H1 (cell line): ENCODE measurements around the gene STK11IP. TPM values are rescaled to one million over a fixed set of nuclear protein-coding genes. Genes with fewer than 3 reads are reported as not detected.

Experiments
- CBX8 ChIP-seq: fragments of 300-800, 300-1000 bp; sonication (generic); IDR thresholded peaks from 2 replicates; pipeline ENCODE4 v1.7.1; 2016; ENCODE audit warnings: low read depth, low read length, borderline replicate concordance
- CEBPB ChIP-seq: IDR thresholded peaks from 2 replicates; pipeline ENCODE4 v1.6.1; 2012; ENCODE audit warnings: low read depth, low read length
- CTBP2 ChIP-seq: IDR thresholded peaks from 2 replicates; pipeline ENCODE4 v1.7.0; 2011; ENCODE audit warnings: borderline replicate concordance, mild to moderate bottlenecking, moderate library complexity, mixed read lengths, low read length; ENCODE audit not compliant: insufficient read depth, insufficient read length
- EGR1 ChIP-seq: IDR thresholded peaks from 2 replicates; pipeline ENCODE4 v1.6.1; 2011; ENCODE audit warnings: low read depth, low read length, borderline replicate concordance
- FOSL1 ChIP-seq: IDR thresholded peaks from 2 replicates; pipeline ENCODE4 v1.6.1; 2011; ENCODE audit warnings: mild to moderate bottlenecking, low read depth, low read length, moderate library complexity; ENCODE audit not compliant: insufficient read depth
- GABPA ChIP-seq: IDR thresholded peaks from 2 replicates; pipeline ENCODE4 v1.6.1; 2011; ENCODE audit warnings: mild to moderate bottlenecking, low read length, moderate library complexity, borderline replicate concordance; ENCODE audit not compliant: insufficient read depth
- HDAC6 ChIP-seq: IDR thresholded peaks from one replicate; pipeline ENCODE4 v1.7.1; 2012; ENCODE audit warnings: low read depth, mild to moderate bottlenecking, inconsistent platforms, low read length, moderate library complexity
- JUND ChIP-seq: IDR thresholded peaks from 2 replicates; pipeline ENCODE4 v1.6.1; 2011; ENCODE audit warnings: mild to moderate bottlenecking, improper control_type of control experiment, low read length
- KDM1A ChIP-seq: fragments of 200-600, 300-600 bp; sonication (generic); IDR thresholded peaks from 2 replicates; pipeline ENCODE4 v1.7.1; 2016; ENCODE audit warnings: mild to moderate bottlenecking, low read length, borderline replicate concordance
- KDM4A ChIP-seq: IDR thresholded peaks from one replicate; pipeline ENCODE4 v1.7.1; 2012; ENCODE audit warnings: low read depth, mild to moderate bottlenecking, moderate library complexity, low read length, inconsistent platforms; ENCODE audit not compliant: severe bottlenecking
- MAFK ChIP-seq: IDR thresholded peaks from 2 replicates; pipeline ENCODE4 v1.6.1; 2012; ENCODE audit warnings: low read depth, mild to moderate bottlenecking, improper control_type of control experiment, low read length
- PHF8 ChIP-seq: fragments of 200-600 bp; sonication (generic); conservative IDR thresholded peaks from 2 replicates; pipeline ENCODE4 v1.7.1; 2012; ENCODE audit warnings: low read depth, mild to moderate bottlenecking, inconsistent platforms, low read length, moderate library complexity
- POLR2AphosphoS5 ChIP-seq: IDR thresholded peaks from 2 replicates; pipeline ENCODE4 v1.6.1; 2011; ENCODE audit warnings: low read depth, low read length
- SAP30 ChIP-seq: fragments of 300-600 bp; sonication (generic); IDR thresholded peaks from 2 replicates; pipeline ENCODE4 v1.7.1; 2012; ENCODE audit warnings: low read length, moderate library complexity, mild to moderate bottlenecking, inconsistent platforms; ENCODE audit not compliant: insufficient read depth, insufficient replicate concordance
- SIN3A ChIP-seq, 2 experiments: IDR thresholded peaks in 1 of 2; conservative IDR thresholded peaks in 1 of 2; 2 replicates each; pipeline ENCODE4 v1.6.1; 2011 to 2012; ENCODE audit warnings: low read length in 2 of 2, improper control_type of control experiment in 1 of 2, low read depth in 1 of 2, mild to moderate bottlenecking in 1 of 2
- TAF1 ChIP-seq: IDR thresholded peaks from 2 replicates; pipeline ENCODE4 v1.6.1; 2011; ENCODE audit warnings: mild to moderate bottlenecking, low read depth, low read length
- TCF12 ChIP-seq: IDR thresholded peaks from 2 replicates; pipeline ENCODE4 v1.6.1; 2011; ENCODE audit warnings: low read depth, mild to moderate bottlenecking, low read length
- TEAD4 ChIP-seq: IDR thresholded peaks from 2 replicates; pipeline ENCODE4 v1.6.1; 2012; ENCODE audit warnings: low read depth, low read length, inconsistent platforms, mixed read lengths
- polyA plus RNA-seq, 7 experiments: library from polyadenylated mRNA; depleted of rRNA in 3 of 7; stranded (reverse) in 5 of 7; unstranded in 2 of 7; fragments of >200 nt in 5 of 7; fragments of 200-250 nt in 2 of 7; gene quantifications; 1 replicate in 5 of 7; 2 replicates in 1 of 7; 4 replicates in 1 of 7; pipeline versions ENCODE4 v1.2.1 to v1.2.3, GENCODE V29; 2011 to 2013; ENCODE audit warnings: missing spikeins in 2 of 7, mixed read lengths in 2 of 7
- total RNA-seq: library from RNA; stranded (reverse); fragmentation: NEBNext Ultra II Directional; extraction: Animal tissue kit (Norgen Biotek cat#: 25700); gene quantifications from 2 replicates; pipeline ENCODE4 v1.2.1, GENCODE V29; 2021
- TF ChIP-seq, protein P1 (sequence below): IDR thresholded peaks from 2 replicates; pipeline ENCODE4 v1.6.1; 2012; ENCODE audit warnings: inconsistent platforms
- TF ChIP-seq, protein P2 (sequence below): IDR thresholded peaks from 2 replicates; pipeline ENCODE4 v1.6.1; 2012; ENCODE audit warnings: low read length, inconsistent platforms

Gene STK11IP
- total and polyA plus RNA-seq, 2 of the 8 experiments (the other 6 are each of a cell fraction or from before 2014, with no cell fraction given), result 18.5 to 29.6 TPM

DNA sequence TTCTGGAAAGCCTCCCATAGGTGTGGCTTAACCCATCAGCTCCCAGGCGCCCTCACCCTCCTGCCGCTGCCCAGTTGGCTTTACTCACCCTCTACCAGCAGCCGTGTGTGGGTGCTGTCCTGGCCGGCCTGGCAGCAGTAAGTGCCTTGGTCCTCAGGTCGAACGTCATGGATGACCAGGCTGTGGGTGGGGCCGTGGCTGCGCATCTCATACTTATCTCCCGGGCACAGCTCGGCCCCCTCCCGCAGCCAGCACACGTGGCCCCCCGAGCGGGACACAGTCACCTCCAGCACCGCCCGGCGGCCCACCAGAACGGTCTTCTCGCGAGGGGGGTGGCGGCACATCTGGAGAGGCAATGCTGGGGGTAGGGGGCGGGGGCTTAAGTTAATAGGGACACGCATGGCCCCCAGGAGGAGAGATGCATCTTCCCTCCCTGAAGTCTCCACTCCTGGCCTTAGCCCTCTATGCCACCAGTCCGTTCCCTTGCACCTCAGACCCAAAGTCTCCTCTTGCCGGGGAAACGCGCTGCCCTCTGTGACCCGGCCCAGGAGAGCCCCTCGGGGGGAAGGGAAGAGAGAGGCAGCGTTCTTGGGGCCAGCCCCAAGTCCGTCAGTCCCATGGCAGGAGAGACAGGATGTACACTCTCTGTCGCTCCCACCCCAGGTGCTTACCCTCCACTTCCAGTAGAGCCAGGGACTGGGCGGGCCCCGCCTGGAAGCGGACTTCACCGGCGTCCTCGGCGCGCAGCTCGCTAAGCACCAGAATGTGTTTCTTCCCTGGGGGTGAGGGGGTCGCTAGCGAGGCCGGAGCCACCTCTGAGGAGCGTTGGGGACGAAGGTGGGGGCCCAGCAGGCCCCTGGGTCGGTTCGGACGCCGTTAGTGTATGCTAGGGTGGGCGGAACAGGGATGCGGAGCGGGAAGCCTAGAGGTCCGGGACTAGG, 45.9 kb upstream of the STK11IP start (continued):
- TF ChIP-seq SIN3A (conservative IDR thresholded peaks at IDR 0.05 in 1 of 2, IDR thresholded peaks at IDR 0.05 in 1 of 2; ENCODE audit: low read depth in 1 of 2, low read length in 2 of 2), result no peak
- TF ChIP-seq TCF12, result no peak
- no peak for TF ChIP-seq CTBP2
- TF ChIP-seq TAF1, result no peak
- no peak for TF ChIP-seq MAFK
- peak; percentile 17; the same call in 1 of the 2 replicates for TF ChIP-seq PHF8
- TF ChIP-seq CBX8, result no peak
- no peak for TF ChIP-seq JUND
- no peak for TF ChIP-seq KDM1A
- TF ChIP-seq TEAD4, result 0 out of 2 replicates have a peak, but pooled peaks have one; percentile 13
- TF ChIP-seq, protein P1, sequence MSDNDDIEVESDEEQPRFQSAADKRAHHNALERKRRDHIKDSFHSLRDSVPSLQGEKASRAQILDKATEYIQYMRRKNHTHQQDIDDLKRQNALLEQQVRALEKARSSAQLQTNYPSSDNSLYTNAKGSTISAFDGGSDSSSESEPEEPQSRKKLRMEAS, result no peak
- no peak for TF ChIP-seq EGR1
- TF ChIP-seq KDM4A, result peak; percentile 83
- no peak for TF ChIP-seq HDAC6
- TF ChIP-seq SAP30, result no peak
- TF ChIP-seq, protein P2, sequence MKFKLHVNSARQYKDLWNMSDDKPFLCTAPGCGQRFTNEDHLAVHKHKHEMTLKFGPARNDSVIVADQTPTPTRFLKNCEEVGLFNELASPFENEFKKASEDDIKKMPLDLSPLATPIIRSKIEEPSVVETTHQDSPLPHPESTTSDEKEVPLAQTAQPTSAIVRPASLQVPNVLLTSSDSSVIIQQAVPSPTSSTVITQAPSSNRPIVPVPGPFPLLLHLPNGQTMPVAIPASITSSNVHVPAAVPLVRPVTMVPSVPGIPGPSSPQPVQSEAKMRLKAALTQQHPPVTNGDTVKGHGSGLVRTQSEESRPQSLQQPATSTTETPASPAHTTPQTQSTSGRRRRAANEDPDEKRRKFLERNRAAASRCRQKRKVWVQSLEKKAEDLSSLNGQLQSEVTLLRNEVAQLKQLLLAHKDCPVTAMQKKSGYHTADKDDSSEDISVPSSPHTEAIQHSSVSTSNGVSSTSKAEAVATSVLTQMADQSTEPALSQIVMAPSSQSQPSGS, result no peak
- no peak for TF ChIP-seq CEBPB
- TF ChIP-seq GABPA, result no peak; the same call in 1 of the 2 replicates
- TF ChIP-seq POLR2AphosphoS5, result no peak; the same call in 1 of the 2 replicates
- no peak for TF ChIP-seq FOSL1
